DOHH2 (cell line): ENCODE data around the gene YLPM1.

Source experiments
- H3F3A ChIP-seq: fragments of 200-600 bp; sonication (generic), shearing (Covaris generic); 2 replicates; pipeline ENCODE4 v1.6.0; 2016; ENCODE audit warnings: antibody characterized with exemption, mild to moderate bottlenecking; ENCODE audit not compliant: control insufficient read depth, insufficient read depth
- H3K27ac ChIP-seq: fragments of 200-600 bp; sonication (generic); 2 replicates; pipeline ENCODE4 v1.5.1; 2014; ENCODE audit warnings: low read depth, mild to moderate bottlenecking, low read length, moderate library complexity
- H3K27me3 ChIP-seq: fragments of 200-600 bp; sonication (generic); 2 replicates; pipeline ENCODE4 v1.6.1; 2014; ENCODE audit warnings: mild to moderate bottlenecking, low read length, mixed read lengths; ENCODE audit not compliant: control insufficient read depth
- H3K36me3 ChIP-seq: fragments of 200-600 bp; sonication (generic); 2 replicates; pipeline ENCODE4 v1.6.1; 2014; ENCODE audit warnings: mild to moderate bottlenecking, low read length, moderate library complexity, mixed read lengths; ENCODE audit not compliant: control insufficient read depth
- H3K4me1 ChIP-seq: fragments of 200-600 bp; sonication (generic); 2 replicates; pipeline ENCODE4 v1.6.1; 2014; ENCODE audit warnings: mild to moderate bottlenecking, low read length, mixed read lengths; ENCODE audit not compliant: control insufficient read depth
- H3K4me2 ChIP-seq: fragments of 200-600 bp; sonication (generic); 2 replicates; pipeline ENCODE4 v1.6.0; 2014; ENCODE audit warnings: mild to moderate bottlenecking, low read length, moderate library complexity
- H3K4me3 ChIP-seq: fragments of 200-600 bp; sonication (generic); 2 replicates; pipeline ENCODE4 v1.5.1; 2014; ENCODE audit warnings: mild to moderate bottlenecking, low read length, mixed read lengths
- H3K79me2 ChIP-seq: fragments of 200-600 bp; sonication (generic); 2 replicates; pipeline ENCODE4 v1.6.1; 2014; ENCODE audit warnings: mild to moderate bottlenecking, low read length, mixed read lengths; ENCODE audit not compliant: control insufficient read depth
- H3K9me2 ChIP-seq: fragments of 200-600 bp; sonication (generic); replicated peaks from 2 replicates; pipeline ENCODE4 v1.6.1; 2014; ENCODE audit warnings: mild to moderate bottlenecking, low read length, mixed read lengths; ENCODE audit not compliant: control insufficient read depth
- H3K9me3 ChIP-seq: fragments of 200-600 bp; sonication (generic); 2 replicates; pipeline ENCODE4 v1.6.1; 2014; ENCODE audit warnings: antibody characterized with exemption, low read length, mixed read lengths; ENCODE audit not compliant: control insufficient read depth, insufficient read depth
- H4K20me1 ChIP-seq: fragments of 200-600 bp; sonication (generic); 2 replicates; pipeline ENCODE4 v1.6.0; 2014; ENCODE audit warnings: low read depth, mild to moderate bottlenecking, antibody characterized with exemption, low read length, moderate library complexity; ENCODE audit not compliant: control insufficient read depth, insufficient read depth
- CTCF ChIP-seq: fragments of 200-600 bp; sonication (generic); IDR thresholded peaks from one replicate; pipeline ENCODE4 v1.5.1; 2014; ENCODE audit warnings: antibody characterized with exemption, mild to moderate bottlenecking, low read depth, low read length; ENCODE audit not compliant: poor library complexity, severe bottlenecking
- EZH2phosphoT487 ChIP-seq: fragments of 200-600 bp; sonication (generic); IDR thresholded peaks from 2 replicates; pipeline ENCODE4 v1.6.1; 2017; ENCODE audit warnings: borderline replicate concordance, mild to moderate bottlenecking, antibody characterized with exemption, low read length, moderate library complexity, mixed read lengths

YLPM1 gene

GRCh38 chr14:74723134-74723533 is 40.0 kb upstream of the YLPM1 start:
- no peaks in the 10 kb centered on the region for H3K9me3 ChIP-seq
- no peak for TF ChIP-seq CTCF
- TF ChIP-seq EZH2phosphoT487: no peak
- no peaks in the 10 kb centered on the region for H4K20me1 ChIP-seq
- no peaks in the 10 kb centered on the region for H3K79me2 ChIP-seq
- H3K9me2 ChIP-seq: no peaks in the 10 kb centered on the region
- no peak overlapping the region for H3K27ac ChIP-seq
- H3K4me2 ChIP-seq: no peak overlapping the region
- H3K27me3 ChIP-seq: no peaks in the 10 kb centered on the region
- H3K4me3 ChIP-seq: no peak overlapping the region
- H3K4me1 ChIP-seq: no peaks in the 10 kb centered on the region
- no peaks in the 10 kb centered on the region for H3F3A ChIP-seq
- H3K36me3 ChIP-seq: peaks cover 33% of the 10 kb centered on the region

GRCh38 chr14:74732387-74732786 is 30.7 kb upstream of the YLPM1 start:
- TF ChIP-seq EZH2phosphoT487: no peak
- TF ChIP-seq CTCF: no peak
- H3K79me2 ChIP-seq: no peaks in the 10 kb centered on the region
- peaks cover 40% of the 10 kb centered on the region for H3K36me3 ChIP-seq
- H3K27ac ChIP-seq: no peak overlapping the region
- no peaks in the 10 kb centered on the region; the same call in 1 of the 2 replicates for H3F3A ChIP-seq
- no peak overlapping the region for H3K4me2 ChIP-seq
- H3K4me3 ChIP-seq: no peak overlapping the region
- H3K9me3 ChIP-seq: no peaks in the 10 kb centered on the region
- H3K27me3 ChIP-seq: no peaks in the 10 kb centered on the region
- H4K20me1 ChIP-seq: no peaks in the 10 kb centered on the region
- H3K9me2 ChIP-seq: no peaks in the 10 kb centered on the region
- no peaks in the 10 kb centered on the region for H3K4me1 ChIP-seq

GRCh38 chr14:74733221-74733620 is 29.9 kb upstream of the YLPM1 start:
- H3K9me3 ChIP-seq: no peaks in the 10 kb centered on the region
- no peaks in the 10 kb centered on the region for H3K79me2 ChIP-seq
- H3K4me3 ChIP-seq: no peak overlapping the region
- peaks cover 40% of the 10 kb centered on the region for H3K36me3 ChIP-seq
- no peaks in the 10 kb centered on the region for H3K27me3 ChIP-seq
- H3K4me2 ChIP-seq: no peak overlapping the region
- no peaks in the 10 kb centered on the region for H4K20me1 ChIP-seq
- H3K9me2 ChIP-seq: no peaks in the 10 kb centered on the region
- TF ChIP-seq EZH2phosphoT487 (no peak), CTCF (no peak)
- no peaks in the 10 kb centered on the region; the same call in 1 of the 2 replicates for H3F3A ChIP-seq
- H3K27ac ChIP-seq: no peak overlapping the region
- H3K4me1 ChIP-seq: no peaks in the 10 kb centered on the region
